Neural progenitor cell (in vitro differentiated cells): ENCODE data around the gene ZNF516.
"Not testable (repeated sequence)": the region's sequence is repeated elsewhere in the genome, so short reads cannot be mapped to it uniquely, and the experiment has no call there.

Experiments used
- EZH2phosphoT487 ChIP-seq: fragments of 200-600 bp; sonication (generic); IDR thresholded peaks from 2 replicates; pipeline ENCODE4 v1.6.1; 2017; ENCODE audit warnings: antibody characterized with exemption
- TF ChIP-seq, protein P1 (sequence below): fragments of 200-600 bp; sonication (generic); IDR thresholded peaks from 2 replicates; pipeline ENCODE4 v1.5.1; 2017; ENCODE audit warnings: antibody characterized with exemption, mild to moderate bottlenecking

DNA sequence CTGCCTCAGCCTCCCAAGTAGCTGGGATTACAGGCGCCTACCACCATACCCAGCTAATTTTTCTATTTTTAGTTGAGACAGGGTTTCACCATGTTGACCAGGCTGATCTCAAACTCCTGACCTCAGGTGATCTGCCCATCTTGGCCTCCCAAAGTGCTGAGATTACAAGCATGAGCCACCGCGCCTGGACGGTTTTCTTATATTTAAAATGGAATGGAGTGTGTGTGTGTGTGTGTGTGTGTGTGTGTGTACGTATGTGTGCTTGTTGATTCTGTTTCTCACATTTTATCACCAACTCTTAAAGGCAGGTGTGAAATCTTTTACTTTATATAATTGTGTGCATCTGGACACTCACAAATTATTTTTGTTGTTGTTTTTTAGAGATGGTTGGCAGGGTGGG is 41.6 kb upstream of the ZNF516 start:
- TF ChIP-seq, protein P1, sequence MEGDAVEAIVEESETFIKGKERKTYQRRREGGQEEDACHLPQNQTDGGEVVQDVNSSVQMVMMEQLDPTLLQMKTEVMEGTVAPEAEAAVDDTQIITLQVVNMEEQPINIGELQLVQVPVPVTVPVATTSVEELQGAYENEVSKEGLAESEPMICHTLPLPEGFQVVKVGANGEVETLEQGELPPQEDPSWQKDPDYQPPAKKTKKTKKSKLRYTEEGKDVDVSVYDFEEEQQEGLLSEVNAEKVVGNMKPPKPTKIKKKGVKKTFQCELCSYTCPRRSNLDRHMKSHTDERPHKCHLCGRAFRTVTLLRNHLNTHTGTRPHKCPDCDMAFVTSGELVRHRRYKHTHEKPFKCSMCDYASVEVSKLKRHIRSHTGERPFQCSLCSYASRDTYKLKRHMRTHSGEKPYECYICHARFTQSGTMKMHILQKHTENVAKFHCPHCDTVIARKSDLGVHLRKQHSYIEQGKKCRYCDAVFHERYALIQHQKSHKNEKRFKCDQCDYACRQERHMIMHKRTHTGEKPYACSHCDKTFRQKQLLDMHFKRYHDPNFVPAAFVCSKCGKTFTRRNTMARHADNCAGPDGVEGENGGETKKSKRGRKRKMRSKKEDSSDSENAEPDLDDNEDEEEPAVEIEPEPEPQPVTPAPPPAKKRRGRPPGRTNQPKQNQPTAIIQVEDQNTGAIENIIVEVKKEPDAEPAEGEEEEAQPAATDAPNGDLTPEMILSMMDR = not testable (repeated sequence)
- TF ChIP-seq EZH2phosphoT487 = not testable (repeated sequence)
